Lower leg skin (tissue), 4 donors: ENCODE measurements around the gene RNF186. TPM values are rescaled to one million over a fixed set of nuclear protein-coding genes. Genes with fewer than 3 reads are reported as not detected.
A peak's percentile ranks its signal among the peaks of the same experiment; 100 is the strongest.

Experiments used
- DNase-seq, 2 donors: peaks; one replicate each; pipeline ENCODE4 v3.0.0-alpha.2; 2019; ENCODE audit warnings: low spot score in 2 of 2
- H3K4me3 ChIP-seq: fragments of 200-600 bp; sonication (generic); 2 replicates; pipeline ENCODE4 v1.5.1; 2017; ENCODE audit warnings: mild to moderate bottlenecking, low read depth; ENCODE audit not compliant: poor library complexity, severe bottlenecking
- POLR2A ChIP-seq, 2 donors: fragments of 450-650 bp; IDR thresholded peaks; one replicate each; pipeline ENCODE4 v1.6.1; 2016 to 2017; ENCODE audit warnings: antibody characterized with exemption in 2 of 2, mild to moderate bottlenecking in 1 of 2, moderate library complexity in 1 of 2
- WGBS, 2 donors: methylation state at CpG; one replicate each; pipeline ENCODE4 v1.1.5; 2018; 5-methylcytosine and 5-hydroxymethylcytosine counted together
- intact Hi-C: fragments of 100-400 bp; cut with DNase I; formaldehyde crosslinking; loops from one replicate; pipeline ENCODE4 v1.15.0; 2023; ENCODE audit warnings: low total_unique reads
- total RNA-seq, 4 donors: library from RNA; depleted of rRNA; stranded (reverse); fragments of >200 nt; gene quantifications; one replicate each; pipeline ENCODE4 v1.1.0, GENCODE V29; 2016
- TF ChIP-seq, protein P1 (sequence below), 3 donors: fragments of 450-650 bp; IDR thresholded peaks; one replicate each; pipeline ENCODE4 v1.5.1; 2016; ENCODE audit warnings: antibody characterized with exemption in 3 of 3, mild to moderate bottlenecking in 3 of 3, moderate library complexity in 2 of 3

RNF186 gene
- total RNA-seq, 4 donors from 2014 or later, result 0.19 TPM; not detected in 3

DNA sequence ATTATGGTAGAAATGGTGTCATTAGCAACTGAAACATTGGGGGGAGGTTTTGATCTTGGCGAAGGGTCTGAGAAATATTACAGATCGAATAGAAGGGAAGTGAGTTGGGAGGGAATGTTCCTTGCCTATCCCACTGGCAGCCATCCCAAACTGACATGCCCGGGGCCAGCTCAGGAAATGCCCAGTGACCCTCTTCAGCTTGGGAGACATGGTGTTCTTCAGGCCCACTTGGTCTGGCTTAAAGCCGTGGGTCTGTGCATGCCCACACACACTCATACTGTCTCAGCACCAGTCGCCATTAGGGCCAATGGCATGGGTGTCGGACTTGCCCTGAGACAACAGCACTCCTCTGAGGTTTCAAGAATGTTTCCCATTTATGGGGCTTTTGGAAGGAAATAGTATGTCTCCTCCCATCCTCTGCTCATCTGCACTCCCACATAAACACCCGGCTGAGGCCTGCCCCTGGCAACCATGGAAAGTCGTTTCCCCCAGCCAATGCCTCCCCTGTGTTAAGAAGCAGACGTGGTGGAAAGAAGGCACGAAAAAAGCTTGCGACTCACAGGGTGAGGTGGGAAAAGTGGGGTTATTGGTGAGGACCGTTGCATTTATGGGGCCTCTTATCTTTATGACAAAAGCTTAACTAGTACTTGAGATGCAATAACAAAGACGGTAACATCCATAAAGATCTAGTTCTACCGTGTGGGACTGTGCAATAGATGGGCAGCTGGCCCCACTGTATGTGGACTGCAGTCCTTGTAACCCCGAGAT, 2.0 kb downstream of the RNF186 start:
- WGBS, 2 donors, result 72 to 74% methylated on average over 15 of the region's 15 CpGs
- no peak for TF ChIP-seq POLR2A (IDR thresholded peaks at IDR 0.05)
- TF ChIP-seq, protein P1, sequence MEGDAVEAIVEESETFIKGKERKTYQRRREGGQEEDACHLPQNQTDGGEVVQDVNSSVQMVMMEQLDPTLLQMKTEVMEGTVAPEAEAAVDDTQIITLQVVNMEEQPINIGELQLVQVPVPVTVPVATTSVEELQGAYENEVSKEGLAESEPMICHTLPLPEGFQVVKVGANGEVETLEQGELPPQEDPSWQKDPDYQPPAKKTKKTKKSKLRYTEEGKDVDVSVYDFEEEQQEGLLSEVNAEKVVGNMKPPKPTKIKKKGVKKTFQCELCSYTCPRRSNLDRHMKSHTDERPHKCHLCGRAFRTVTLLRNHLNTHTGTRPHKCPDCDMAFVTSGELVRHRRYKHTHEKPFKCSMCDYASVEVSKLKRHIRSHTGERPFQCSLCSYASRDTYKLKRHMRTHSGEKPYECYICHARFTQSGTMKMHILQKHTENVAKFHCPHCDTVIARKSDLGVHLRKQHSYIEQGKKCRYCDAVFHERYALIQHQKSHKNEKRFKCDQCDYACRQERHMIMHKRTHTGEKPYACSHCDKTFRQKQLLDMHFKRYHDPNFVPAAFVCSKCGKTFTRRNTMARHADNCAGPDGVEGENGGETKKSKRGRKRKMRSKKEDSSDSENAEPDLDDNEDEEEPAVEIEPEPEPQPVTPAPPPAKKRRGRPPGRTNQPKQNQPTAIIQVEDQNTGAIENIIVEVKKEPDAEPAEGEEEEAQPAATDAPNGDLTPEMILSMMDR (IDR thresholded peaks at IDR 0.05), result no peak
- intact Hi-C loops, result no loop called here
- H3K4me3 ChIP-seq, result no peak overlapping the region
- peak in 1 of 2 donors; percentile 64 for DNase-seq

DNA sequence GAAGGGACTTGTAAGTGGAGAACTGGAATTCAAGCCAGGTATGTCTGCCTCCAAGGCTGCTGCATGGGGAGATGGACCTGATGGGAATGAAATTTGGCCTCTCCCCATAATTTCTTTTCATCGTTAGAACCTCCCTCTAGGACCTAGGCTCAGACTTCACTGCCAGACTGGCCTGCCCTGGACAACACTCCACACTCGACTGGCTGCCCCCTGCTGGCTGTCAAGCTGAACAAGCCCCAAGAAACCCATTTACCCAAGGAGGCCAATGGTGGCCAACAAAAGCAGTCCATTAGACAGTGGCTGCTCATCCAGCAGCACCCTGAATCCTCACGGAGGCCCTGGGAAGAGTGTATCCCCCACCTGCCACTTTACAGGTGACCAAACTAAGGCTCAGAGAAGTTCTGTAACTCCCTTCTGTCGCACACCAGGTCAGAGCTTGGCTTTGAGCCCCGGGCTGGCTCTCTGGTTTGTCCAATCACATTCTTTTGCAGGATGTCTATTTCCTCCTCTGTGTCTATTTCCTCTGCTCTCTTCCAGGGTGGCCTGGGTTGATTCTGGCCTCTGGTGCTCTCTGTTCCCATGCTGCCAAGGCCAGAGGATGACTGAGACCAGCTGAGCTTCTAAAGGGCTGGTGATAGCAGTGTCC, 3.8 kb downstream of the RNF186 start:
- TF ChIP-seq, protein P1 (IDR thresholded peaks at IDR 0.05), result no peak
- TF ChIP-seq POLR2A (IDR thresholded peaks at IDR 0.05), result no peak
- no peak for DNase-seq
- intact Hi-C loops, result no loop called here
- no peak overlapping the region for H3K4me3 ChIP-seq
- 60 to 74% methylated on average over 5 of the region's 5 CpGs for WGBS, 2 donors

DNA sequence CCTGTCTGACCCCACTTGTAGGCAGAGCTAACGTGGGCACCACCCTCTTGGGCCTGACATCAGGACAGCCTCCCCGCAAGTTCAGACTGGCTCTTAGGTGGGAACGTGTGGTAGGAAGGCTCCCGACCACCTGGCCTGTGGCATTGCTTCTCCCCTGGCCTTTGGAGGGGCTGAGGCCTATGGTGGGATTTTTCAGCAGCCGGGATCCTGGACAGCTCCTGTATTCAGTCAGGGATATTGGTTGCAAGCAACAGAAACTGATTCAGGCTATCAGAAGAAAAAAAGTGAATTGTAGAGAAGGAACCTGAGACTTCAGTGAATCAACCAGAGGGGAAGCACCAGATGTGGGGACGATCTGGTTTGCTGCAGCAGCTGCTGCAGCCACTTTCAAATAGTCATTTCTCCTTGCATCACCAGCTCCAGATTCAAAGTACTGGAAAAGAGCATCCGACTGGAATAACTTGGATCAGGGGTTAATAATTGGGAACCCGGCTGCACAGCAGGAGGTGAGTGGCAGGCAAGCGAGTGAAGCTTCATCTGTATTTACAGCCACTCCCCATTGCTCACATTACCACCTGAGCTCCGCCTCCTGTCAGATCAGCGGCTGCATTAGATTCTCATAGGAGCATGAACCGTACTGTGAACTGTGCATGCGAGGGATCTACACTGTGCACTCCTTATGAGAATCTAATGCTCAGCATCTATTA, 5.9 kb downstream of the RNF186 start:
- TF ChIP-seq, protein P1 (IDR thresholded peaks at IDR 0.05), result no peak
- no peak for TF ChIP-seq POLR2A (IDR thresholded peaks at IDR 0.05)
- no peak overlapping the region for H3K4me3 ChIP-seq
- WGBS, 2 donors, result 64 to 79% methylated on average over 13 of the region's 13 CpGs
- DNase-seq, result no peak
- intact Hi-C loops, result no loop called here

DNA sequence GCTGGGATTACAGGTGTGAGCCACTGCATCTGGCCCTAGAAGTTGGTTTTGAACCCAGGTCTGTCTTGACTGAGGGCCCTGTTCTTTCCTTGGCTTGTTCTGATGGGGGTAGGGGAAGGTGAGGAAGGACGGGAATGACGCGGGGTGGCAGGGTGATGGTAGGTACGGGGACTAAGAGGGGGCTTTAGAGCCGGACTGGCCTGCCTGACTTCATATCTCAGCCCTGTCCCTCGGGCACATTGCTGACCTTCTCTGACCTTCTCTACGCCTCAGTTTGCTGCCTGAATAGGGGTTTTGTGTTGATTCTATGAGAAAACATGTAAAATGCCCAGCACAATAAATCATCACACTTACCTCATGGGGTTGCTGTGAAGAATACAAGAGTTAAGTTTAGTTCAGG, 6.7 kb downstream of the RNF186 start:
- WGBS, 2 donors, result 69 to 70% methylated on average over 7 of the region's 7 CpGs
- H3K4me3 ChIP-seq, result no peak overlapping the region
- DNase-seq, result no peak
- intact Hi-C loops, result no loop called here
- TF ChIP-seq, protein P1 (IDR thresholded peaks at IDR 0.05), result no peak

DNA sequence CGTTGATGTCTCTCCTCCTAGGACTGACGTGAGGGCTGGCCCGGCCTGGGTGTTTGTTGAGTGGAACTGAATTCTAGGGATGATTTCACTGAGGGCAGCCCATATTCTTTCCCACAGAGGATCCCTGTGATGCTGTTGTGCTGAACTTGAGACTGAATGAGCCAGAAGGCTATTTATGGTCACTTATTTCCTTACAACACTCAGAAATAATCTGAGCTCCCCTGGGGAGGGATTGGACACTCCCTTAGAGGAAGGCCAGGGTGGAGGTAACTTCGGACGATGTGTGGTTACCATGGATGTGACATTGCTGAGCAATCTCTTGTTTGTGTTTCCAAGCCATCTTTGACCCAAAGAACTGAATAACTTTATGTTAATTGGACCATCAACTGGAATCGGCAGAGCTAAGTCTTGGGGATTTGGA, 10.2 kb downstream of the RNF186 start:
- TF ChIP-seq, protein P1 (IDR thresholded peaks at IDR 0.05), result no peak
- no peak for TF ChIP-seq POLR2A (IDR thresholded peaks at IDR 0.05)
- no peak overlapping the region for H3K4me3 ChIP-seq
- intact Hi-C loops, result no loop called here
- WGBS, 2 donors, result 83 to 87% methylated on average over 6 of the region's 6 CpGs
- DNase-seq, result no peak
